ENCODE results near the gene UGT3A2. TPM values are rescaled to one million over a fixed set of nuclear protein-coding genes. Genes with fewer than 3 reads are reported as not detected.

The UGT3A2 gene
- total and polyA plus RNA-seq, 2 donors: 0.14 to 0.58 TPM

- no peak for DNase-seq (ENCODE audit: extremely low spot score)
- 53% methylated on average over 12 of the region's 12 CpGs for WGBS
- Histone ChIP-seq H3K27ac (ENCODE audit: low read depth) (no peak overlapping the region), H3K4me1 (ENCODE audit: insufficient read depth) (no peaks in the 10 kb centered on the region), H3K36me3 (ENCODE audit: insufficient read depth) (no peaks in the 10 kb centered on the region), H3K4me3 (ENCODE audit: low read depth, low read length) (no peak overlapping the region)
Observed at GRCh38 chr5:36060420-36060887, 6.2 kb downstream of the UGT3A2 start.

GRCh38 chr5:36059571-36060419, 6.9 kb downstream of the UGT3A2 start:
- WGBS: 48% methylated on average over 5 of the region's 5 CpGs
- Histone ChIP-seq H3K4me3 (ENCODE audit: low read depth, low read length) (no peak overlapping the region), H3K36me3 (ENCODE audit: insufficient read depth) (no peaks in the 10 kb centered on the region), H3K4me1 (ENCODE audit: insufficient read depth) (no peaks in the 10 kb centered on the region), H3K27ac (ENCODE audit: low read depth) (no peak overlapping the region)
- DNase-seq (ENCODE audit: extremely low spot score): no peak

GRCh38 chr5:36058776-36059175, 7.9 kb downstream of the UGT3A2 start:
- H3K4me3 ChIP-seq (ENCODE audit: low read depth, low read length): no peak overlapping the region
- no peak for DNase-seq (ENCODE audit: extremely low spot score)
- no peak overlapping the region for H3K27ac ChIP-seq (ENCODE audit: low read depth)
- no peaks in the 10 kb centered on the region for H3K36me3 ChIP-seq (ENCODE audit: insufficient read depth)
- 91% methylated on average over 2 of the region's 2 CpGs for whole genome bisulfite sequencing
- H3K4me1 ChIP-seq (ENCODE audit: insufficient read depth): no peaks in the 10 kb centered on the region

GRCh38 chr5:36057386-36057785, 9.3 kb downstream of the UGT3A2 start:
- 37% methylated on average over 2 of the region's 2 CpGs for WGBS
- no peaks in the 10 kb centered on the region for H3K36me3 ChIP-seq (ENCODE audit: insufficient read depth)
- no peak overlapping the region for H3K4me3 ChIP-seq (ENCODE audit: low read depth, low read length)
- no peak for DNase-seq (ENCODE audit: extremely low spot score)
- H3K4me1 ChIP-seq (ENCODE audit: insufficient read depth): no peaks in the 10 kb centered on the region
- no peak overlapping the region for H3K27ac ChIP-seq (ENCODE audit: low read depth)

- WGBS: 60% methylated on average over 5 of the region's 5 CpGs
- Histone ChIP-seq H3K27ac (ENCODE audit: low read depth) (no peak overlapping the region), H3K4me1 (ENCODE audit: insufficient read depth) (no peaks in the 10 kb centered on the region), H3K4me3 (ENCODE audit: low read depth, low read length) (no peak overlapping the region), H3K36me3 (ENCODE audit: insufficient read depth) (no peaks in the 10 kb centered on the region)
- no peak for DNase-seq (ENCODE audit: extremely low spot score)
Observed at GRCh38 chr5:36056422-36056821, 10.3 kb downstream of the UGT3A2 start.

- Histone ChIP-seq H3K4me3 (ENCODE audit: low read depth, low read length) (no peak overlapping the region), H3K27ac (ENCODE audit: low read depth) (no peak overlapping the region)
Observed at GRCh38 chr5:36055984-36056383, 10.7 kb downstream of the UGT3A2 start.

GRCh38 chr5:36054647-36055046, 12.0 kb downstream of the UGT3A2 start:
- H3K4me1 ChIP-seq (ENCODE audit: insufficient read depth): no peaks in the 10 kb centered on the region
- no peaks in the 10 kb centered on the region for H3K36me3 ChIP-seq (ENCODE audit: insufficient read depth)
- 85% methylated on average over 3 of the region's 3 CpGs for WGBS
- no peak overlapping the region for H3K4me3 ChIP-seq (ENCODE audit: low read depth, low read length)
- no peak overlapping the region for H3K27ac ChIP-seq (ENCODE audit: low read depth)
- no peak for DNase-seq (ENCODE audit: extremely low spot score)

More at GRCh38 chr5:36055984-36056383, 10.7 kb downstream of the UGT3A2 start:
- Histone ChIP-seq H3K4me1 (ENCODE audit: insufficient read depth) (no peaks in the 10 kb centered on the region), H3K36me3 (ENCODE audit: insufficient read depth) (no peaks in the 10 kb centered on the region)
- DNase-seq (ENCODE audit: extremely low spot score): no peak
- WGBS: 57% methylated on average over 5 of the region's 5 CpGs

GRCh38 chr5:36052538-36052937, 14.1 kb downstream of the UGT3A2 start:
- Histone ChIP-seq H3K36me3 (ENCODE audit: insufficient read depth) (no peaks in the 10 kb centered on the region), H3K4me1 (ENCODE audit: insufficient read depth) (no peaks in the 10 kb centered on the region), H3K27ac (ENCODE audit: low read depth) (no peak overlapping the region), H3K4me3 (ENCODE audit: low read depth, low read length) (no peak overlapping the region)
- DNase-seq (ENCODE audit: extremely low spot score): no peak

GRCh38 chr5:36049949-36050348, 16.7 kb downstream of the UGT3A2 start:
- 81% methylated on average over 4 of the region's 4 CpGs for whole genome bisulfite sequencing
- no peak for DNase-seq (ENCODE audit: extremely low spot score)

GRCh38 chr5:36047384-36048160, 19.1 kb downstream of the UGT3A2 start:
- 81% methylated on average over 3 of the region's 3 CpGs for WGBS
- Histone ChIP-seq H3K36me3 (ENCODE audit: insufficient read depth) (no peaks in the 10 kb centered on the region), H3K4me1 (ENCODE audit: insufficient read depth) (no peaks in the 10 kb centered on the region), H3K27ac (ENCODE audit: low read depth) (no peak overlapping the region), H3K4me3 (ENCODE audit: low read depth, low read length) (no peak overlapping the region)
- no peak for DNase-seq (ENCODE audit: extremely low spot score)

More at GRCh38 chr5:36049949-36050348, 16.7 kb downstream of the UGT3A2 start:
- H3K4me1 ChIP-seq (ENCODE audit: insufficient read depth): no peaks in the 10 kb centered on the region
- no peak overlapping the region for H3K4me3 ChIP-seq (ENCODE audit: low read depth, low read length)
- H3K27ac ChIP-seq (ENCODE audit: low read depth): no peak overlapping the region
- H3K36me3 ChIP-seq (ENCODE audit: insufficient read depth): no peaks in the 10 kb centered on the region

- no peaks in the 10 kb centered on the region for H3K36me3 ChIP-seq (ENCODE audit: insufficient read depth)
- 61% methylated on average over 3 of the region's 3 CpGs for WGBS
- no peak overlapping the region for H3K4me3 ChIP-seq (ENCODE audit: low read depth, low read length)
- H3K27ac ChIP-seq (ENCODE audit: low read depth): no peak overlapping the region
- H3K4me1 ChIP-seq (ENCODE audit: insufficient read depth): no peaks in the 10 kb centered on the region
- DNase-seq (ENCODE audit: extremely low spot score): no peak
Observed at GRCh38 chr5:36045895-36046294, 20.8 kb downstream of the UGT3A2 start.

GRCh38 chr5:36041537-36041845, 25.2 kb downstream of the UGT3A2 start:
- no peak for DNase-seq (ENCODE audit: extremely low spot score)
- H3K4me1 ChIP-seq (ENCODE audit: insufficient read depth): no peaks in the 10 kb centered on the region
- no peak overlapping the region for H3K4me3 ChIP-seq (ENCODE audit: low read depth, low read length)
- no peaks in the 10 kb centered on the region for H3K36me3 ChIP-seq (ENCODE audit: insufficient read depth)
- no peak overlapping the region for H3K27ac ChIP-seq (ENCODE audit: low read depth)

GRCh38 chr5:36040651-36041536, 25.8 kb downstream of the UGT3A2 start:
- no peak overlapping the region for H3K27ac ChIP-seq (ENCODE audit: low read depth)
- no peaks in the 10 kb centered on the region for H3K36me3 ChIP-seq (ENCODE audit: insufficient read depth)
- DNase-seq (ENCODE audit: extremely low spot score): no peak
- H3K4me3 ChIP-seq (ENCODE audit: low read depth, low read length): no peak overlapping the region
- no peaks in the 10 kb centered on the region for H3K4me1 ChIP-seq (ENCODE audit: insufficient read depth)
- WGBS: 69% methylated on average over 3 of the region's 3 CpGs
